Frontal cortex (tissue), 4 donors: ENCODE results near the gene LENG1. TPM values are rescaled to one million over a fixed set of nuclear protein-coding genes. Genes with fewer than 3 reads are reported as not detected.
"Not testable (repeated sequence)": the region's sequence is repeated elsewhere in the genome, so short reads cannot be mapped to it uniquely, and the experiment has no call there.

Experiments
- DNase-seq, 2 donors: peaks; one replicate each; pipeline ENCODE4 v3.0.0; 2012; ENCODE audit warnings: low spot score in 2 of 2
- FAIRE-seq: peaks from 2 replicates; lab custom pipeline; 2012; peaks lifted over from hg19 to GRCh38; lab: Jason Lieb, UNC
- total RNA-seq: library from RNA; depleted of rRNA; stranded (reverse); fragments of >200 nt; gene quantifications from one replicate; pipeline ENCODE4 v1.2.3, GENCODE V29; 2014
- donor health status: control.
- donor health status: control.
- donor health status: control.

Gene LENG1
- total RNA-seq, 1 donor from 2014 or later: 7.3 TPM

DNA sequence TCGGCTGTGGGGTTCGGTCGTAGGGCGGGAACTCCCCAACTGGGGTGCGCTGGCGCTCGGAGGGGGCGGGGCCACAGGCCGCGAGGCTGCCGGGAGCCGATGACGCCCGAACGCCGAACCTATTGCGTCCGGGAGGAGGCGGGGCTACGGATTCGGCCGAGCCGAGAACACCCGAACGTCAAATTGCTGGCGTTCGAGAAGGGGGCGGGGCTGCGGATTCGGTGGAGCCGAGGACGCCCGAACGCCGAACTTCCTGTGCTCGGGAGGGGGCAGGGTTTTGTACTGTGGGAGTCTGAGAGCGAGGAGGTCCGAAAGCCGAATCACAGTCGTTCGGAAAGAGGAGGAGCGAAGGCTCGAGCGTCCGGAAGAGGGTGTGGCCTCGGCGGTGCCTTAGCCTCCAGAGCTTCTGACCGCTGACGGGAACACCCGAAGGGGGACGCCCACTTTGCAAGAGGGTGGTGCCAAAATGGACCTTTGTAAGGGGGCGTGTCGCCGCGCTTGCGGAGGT is 31.0 kb upstream of the LENG1 start:
- peak; percentile 95 for FAIRE-seq
- DNase-seq: peak; percentile 87 to 94

DNA sequence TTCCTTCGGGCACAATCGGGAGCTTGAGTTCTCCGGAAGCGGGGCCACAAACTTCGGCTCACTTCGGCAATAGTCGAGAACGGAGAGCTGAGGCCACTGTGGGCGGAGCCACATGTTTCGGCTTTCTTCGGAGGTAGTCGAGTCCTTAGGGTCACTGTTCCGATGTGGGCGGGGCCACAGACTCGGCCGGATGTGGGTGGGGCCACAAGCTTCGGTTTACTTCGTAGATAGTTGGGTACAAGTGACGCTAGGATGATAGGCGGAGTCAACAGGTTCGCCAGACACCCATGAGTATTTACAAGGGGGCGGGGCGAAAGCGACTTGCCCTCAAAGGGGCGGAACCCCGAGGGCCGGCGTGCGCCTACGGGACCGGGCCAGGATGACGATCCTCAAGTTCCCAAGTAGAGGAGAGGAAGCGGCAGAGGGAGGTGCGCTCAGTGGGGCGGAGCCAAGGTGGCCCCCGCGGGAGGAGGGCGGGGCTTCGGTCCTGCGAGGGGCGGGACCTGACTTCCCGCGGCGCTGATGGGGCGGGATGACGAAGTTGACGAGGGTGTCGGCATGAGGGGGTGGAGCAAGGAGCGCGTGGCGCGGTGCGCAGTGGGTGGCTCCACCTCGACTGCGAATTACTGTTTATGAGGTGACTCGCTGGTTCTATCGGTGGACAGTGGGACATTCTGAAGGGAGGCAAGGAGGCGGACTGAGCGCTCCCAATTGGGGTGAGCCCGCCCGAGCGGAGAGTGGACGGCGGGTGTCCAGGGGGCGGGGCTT is 30.4 kb upstream of the LENG1 start:
- DNase-seq (peak in 1 of 2 donors; percentile 98), FAIRE-seq (peak; percentile 98)

DNA sequence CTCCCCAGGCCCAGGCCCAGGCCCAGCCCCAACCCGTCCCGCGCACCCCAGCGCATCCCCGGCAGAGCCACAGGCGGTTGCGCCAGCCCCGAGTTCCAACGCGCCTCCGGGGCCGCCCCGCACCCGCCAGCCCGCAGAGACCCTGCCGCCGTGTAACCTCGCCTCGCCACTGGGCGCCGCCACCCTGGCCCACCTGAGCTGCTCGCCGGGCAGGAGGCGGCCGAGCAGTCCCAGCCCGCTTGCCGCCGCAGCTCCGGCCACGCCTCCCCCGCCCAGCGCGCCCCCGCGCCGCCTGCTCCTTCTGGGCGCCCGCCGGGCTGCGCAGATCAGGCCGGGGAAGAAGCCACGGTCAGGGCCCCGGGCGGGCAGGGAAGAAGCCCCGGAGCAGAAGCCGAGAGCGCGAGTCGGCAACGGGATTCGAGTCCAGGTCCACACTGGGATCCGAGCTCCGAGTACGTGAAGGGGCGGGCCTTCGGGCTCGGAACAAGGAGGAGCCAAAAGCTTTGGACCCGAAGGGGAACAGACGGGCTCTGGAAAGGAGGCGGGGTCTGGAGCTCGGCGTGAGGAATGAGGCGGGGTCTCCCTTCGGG is 29.7 kb upstream of the LENG1 start, which contains the start of gene MBOAT7:
MBOAT7 (minus strand) TSS at position 436 of the 590 bp plus-strand sequence. CDS start 1,072 bp downstream, outside the sequence.
- FAIRE-seq: no peak
- DNase-seq: peak in 1 of 2 donors; percentile 98

DNA sequence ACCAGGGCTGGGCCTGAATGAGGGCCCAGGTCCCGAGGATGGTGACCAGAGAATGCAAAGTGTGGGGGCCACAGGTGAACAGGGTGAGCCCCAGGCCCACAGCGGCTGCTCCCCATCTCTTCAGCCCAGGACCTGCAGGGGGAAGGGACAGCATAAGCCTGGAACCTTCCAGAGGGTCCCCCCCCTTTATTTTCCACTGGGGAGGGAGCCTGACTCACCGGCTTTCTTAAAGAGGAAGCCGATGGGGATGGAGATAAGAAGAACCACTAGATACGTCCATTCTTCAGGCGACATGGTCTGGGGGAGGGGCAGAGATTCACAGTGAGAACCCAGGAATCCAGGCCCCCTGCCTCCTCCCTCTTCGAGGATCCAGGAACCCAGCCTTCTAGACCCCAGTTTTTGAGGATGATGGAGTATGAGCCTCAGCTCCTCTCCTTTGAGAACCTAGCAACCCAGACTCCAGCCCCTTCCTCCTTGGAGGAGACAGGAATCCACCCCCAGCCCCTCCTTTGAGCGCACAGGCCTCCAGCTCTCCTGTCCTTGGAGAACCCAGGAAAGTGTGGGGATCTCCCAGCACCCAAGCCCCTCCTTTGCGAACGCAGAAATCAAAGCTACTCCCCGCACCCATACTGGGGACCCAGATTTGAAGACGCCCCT is 28.8 kb upstream of the LENG1 start:
- FAIRE-seq (no peak), DNase-seq (peak in 1 of 2 donors; percentile 58)

- FAIRE-seq (no peak), DNase-seq (no peak)
These were observed 27.4 kb upstream of the LENG1 start for GRCh38 chr19:54186934-54187381.

GRCh38 chr19:54186351-54186750 is 26.8 kb upstream of the LENG1 start:
- DNase-seq: no peak
- no peak for FAIRE-seq

- no peak for DNase-seq
- no peak for FAIRE-seq
These were observed 23.9 kb upstream of the LENG1 start for GRCh38 chr19:54183431-54183830.

DNA sequence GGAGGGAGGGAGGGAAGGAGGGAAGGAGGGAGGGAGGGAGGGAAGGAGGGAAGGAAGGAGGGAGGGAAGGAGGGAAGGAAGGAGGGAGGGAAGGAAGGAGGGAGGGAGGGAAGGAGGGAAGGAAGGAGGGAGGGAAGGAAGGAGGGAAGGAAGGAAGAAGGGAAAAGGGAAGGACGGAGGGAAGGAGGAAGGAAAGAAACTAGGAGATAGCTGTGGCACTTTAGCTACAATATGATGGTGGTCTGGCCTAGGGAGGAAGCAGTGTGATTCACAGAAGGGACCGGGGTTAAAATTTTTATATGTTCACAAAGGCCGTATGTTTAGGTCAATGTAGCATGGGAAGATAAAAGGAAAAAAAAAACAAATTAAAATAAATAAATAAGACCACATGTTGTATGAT is 22.4 kb upstream of the LENG1 start:
- not testable (repeated sequence) for DNase-seq, FAIRE-seq

- FAIRE-seq: no peak
- DNase-seq: no peak
These were observed 21.2 kb upstream of the LENG1 start for GRCh38 chr19:54180691-54181091.

- FAIRE-seq (no peak), DNase-seq (peak in 1 of 2 donors; percentile 69)
These were observed 20.5 kb upstream of the LENG1 start for GRCh38 chr19:54179921-54180461.

GRCh38 chr19:54179262-54179852 is 19.8 kb upstream of the LENG1 start:
- DNase-seq (peak in 1 of 2 donors; percentile 17), FAIRE-seq (no peak)

GRCh38 chr19:54178581-54179261 is 19.2 kb upstream of the LENG1 start:
- DNase-seq (peak in 1 of 2 donors; percentile 62), FAIRE-seq (no peak)

DNA sequence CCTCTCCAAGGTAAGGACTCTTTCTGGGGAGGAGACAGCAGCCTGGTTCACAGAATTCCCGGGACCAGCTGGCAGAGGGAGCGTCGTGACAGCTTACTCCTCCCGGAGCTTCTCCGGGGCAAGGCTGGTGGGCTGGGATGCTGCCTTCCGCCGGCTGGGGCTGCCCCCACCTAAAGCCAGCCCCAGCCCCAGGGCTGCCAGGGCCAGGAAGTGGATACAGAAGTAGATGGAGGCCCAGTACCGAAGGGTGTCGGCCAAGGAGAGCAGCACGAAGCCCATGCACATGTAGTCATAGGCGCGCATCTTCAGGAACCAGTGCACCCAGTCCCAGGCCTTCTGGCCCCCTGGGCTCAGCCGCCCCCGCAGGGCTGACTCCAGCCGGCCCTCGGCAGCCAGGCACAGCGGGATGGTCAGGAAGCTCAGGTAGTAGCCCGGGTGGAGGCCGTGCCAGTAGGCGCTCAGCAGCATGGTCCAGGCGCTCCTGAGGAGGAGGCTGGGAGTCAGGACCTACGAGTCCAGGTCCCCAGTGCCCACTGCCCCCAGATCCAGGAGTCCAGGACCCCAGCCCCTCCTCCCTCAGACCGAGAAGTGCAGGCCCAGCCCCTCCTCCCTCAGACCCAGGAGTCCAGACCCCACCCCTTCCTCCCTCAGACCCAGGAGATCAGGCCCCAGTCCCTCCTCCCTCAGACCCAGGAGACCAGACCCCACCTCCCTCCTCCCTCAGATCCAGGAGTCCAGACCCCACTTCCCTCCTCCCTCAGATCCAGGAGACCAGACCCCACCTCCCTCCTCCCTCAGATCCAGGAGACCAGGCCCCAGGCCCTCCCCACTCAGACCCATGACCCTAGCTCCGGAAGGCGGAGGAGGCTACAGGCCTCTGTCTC is 14.7 kb upstream of the LENG1 start:
- FAIRE-seq (no peak), DNase-seq (no peak)

DNA sequence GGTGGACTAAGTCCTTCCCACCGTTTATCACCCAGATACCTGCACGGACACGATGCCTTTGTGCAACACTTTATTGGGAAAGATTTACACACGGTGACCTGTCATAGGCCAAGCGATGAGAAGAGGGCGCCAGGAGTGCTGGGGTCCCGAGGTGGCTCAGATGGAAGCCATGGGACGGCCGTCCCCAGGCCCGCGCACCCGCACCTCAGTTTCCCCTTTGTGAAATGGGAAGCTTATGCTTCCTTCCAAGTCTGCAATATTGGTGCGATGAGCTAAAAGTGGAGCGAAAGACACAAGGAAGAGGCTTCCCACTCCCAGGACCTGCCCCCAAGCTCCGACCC is 13.8 kb upstream of the LENG1 start:
- no peak for DNase-seq
- no peak for FAIRE-seq

DNA sequence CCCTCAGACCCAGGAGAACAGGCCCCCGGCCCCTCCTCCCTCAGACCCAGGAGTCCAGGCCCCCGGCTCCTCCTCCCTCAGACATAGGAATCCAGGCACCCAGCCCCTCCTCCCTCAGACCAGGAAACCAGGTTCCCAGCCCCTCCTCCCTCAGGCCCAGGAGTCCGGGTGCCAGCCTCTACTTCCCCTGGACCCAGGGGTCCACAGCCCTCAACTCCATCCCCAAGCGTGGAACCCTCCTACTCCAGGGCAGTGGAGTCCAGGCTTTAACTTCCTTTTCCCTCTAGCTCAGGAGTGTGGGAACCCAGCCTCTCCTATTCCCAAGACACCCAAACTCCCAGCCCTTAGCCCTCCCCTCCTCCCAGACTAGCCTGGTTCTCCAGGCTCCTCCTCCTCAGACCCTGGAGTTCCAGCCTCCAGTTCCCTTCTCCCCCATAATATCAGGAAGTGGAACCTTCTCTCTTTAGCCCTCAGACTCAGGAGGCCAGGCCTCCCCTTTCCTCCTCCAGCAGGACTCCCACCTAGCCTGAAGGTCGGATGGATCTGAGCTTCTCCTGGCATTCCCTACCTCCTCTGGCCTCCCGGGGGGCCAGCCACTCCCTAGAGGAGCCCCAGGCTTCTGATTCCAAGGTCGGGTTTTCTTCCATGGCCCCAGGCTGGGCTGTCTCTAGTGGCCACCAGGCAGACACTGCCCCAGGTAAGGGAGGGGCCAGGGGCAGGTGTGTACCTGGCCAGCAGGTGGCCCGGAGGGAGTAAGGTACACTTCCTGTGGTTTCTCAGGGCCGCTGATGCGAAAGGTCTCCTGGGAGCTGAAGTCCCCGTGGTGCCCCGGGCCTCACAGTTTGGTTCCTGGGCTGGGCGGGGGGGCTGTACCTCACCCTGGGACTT is 13.2 kb upstream of the LENG1 start, which contains the start of gene TMC4:
TMC4 (minus strand) TSS at position 690 of the 888 bp plus-strand sequence; CDS start at position 647, 43 bp downstream.
- no peak for FAIRE-seq
- peak in 1 of 2 donors; percentile 44 for DNase-seq

DNA sequence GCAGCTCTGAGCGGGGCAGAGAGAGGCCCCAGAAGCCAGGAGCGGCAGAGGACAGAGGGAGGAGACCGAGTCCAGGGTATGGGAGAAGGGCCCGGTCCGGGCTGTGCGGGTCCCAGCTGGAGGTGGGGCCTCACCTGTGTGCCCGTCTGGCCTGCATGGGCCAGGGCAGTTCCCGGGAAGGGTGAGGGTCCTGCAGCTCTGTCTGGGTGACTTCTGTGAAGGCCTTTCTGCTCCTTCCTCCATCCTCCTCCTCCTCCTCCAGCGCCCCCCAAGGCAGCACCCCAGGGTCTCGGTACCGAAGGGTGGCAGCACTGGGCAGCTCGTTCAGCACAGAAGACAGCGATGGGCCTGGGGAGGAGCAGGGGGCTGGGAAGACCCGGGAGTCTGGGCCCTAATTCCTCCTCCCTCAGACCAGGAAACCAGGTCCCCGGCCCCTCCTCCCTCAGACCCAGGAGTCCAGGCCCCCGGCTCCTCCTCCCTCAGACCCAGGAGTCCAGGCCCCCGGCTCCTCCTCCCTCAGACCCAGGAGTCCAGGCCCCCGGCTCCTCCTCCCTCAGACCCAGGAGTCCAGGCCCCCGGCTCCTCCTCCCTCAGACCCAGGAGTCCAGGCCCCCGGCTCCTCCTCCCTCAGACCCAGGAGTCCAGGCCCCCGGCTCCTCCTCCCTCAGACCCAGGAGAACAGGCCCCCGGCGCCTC is 12.4 kb upstream of the LENG1 start:
- DNase-seq, FAIRE-seq: not testable (repeated sequence)
